ENCODE results near the gene MFAP4.

Gene MFAP4

DNA sequence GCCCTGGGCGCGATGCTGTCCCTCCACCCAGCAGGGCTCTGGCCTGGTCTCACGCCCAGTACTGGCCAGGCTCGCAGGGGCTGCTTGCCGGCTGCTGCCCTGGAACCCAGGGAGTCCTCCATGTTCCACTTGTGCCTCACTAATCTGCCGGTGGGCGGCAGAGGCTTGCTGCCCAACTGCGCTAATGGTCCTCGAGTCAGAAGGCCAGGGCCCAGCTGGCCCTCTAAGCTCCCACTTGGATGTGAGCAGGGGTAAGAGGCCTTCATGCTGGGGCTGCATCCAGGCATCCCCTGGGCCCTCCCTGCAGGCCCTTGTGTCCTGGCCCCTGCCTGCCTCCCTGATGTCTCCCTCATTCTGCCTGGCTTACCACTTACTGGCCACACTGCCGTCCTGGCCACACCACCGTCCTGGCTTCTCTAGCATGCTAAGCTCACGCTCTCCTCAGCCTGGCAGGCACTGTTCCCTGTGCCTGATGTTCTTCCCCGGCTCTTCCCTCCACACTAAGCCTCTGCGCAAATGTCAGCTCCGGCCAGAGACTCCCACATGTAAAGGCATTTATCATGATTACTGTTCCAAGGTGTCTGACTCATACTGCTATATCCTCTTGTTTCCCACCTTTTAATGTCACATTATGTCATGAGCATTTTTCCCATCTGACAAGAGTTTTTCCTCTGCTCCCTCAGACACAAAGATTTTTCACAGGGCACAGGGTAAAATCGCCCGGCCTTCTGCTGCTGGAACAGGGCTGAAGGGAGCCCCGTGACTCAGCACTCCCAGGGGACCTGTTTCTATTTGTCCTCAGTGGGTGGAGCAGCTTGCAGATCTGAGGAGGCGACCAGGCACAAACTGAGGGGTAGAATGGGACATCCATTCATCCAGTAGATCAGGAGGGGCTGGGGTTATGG, 40.4 kb downstream of the MFAP4 start:
- DNase-seq, result no peak

GRCh38 chr17:19345486-19346350, 41.3 kb downstream of the MFAP4 start:
- DNase-seq, result no peak

GRCh38 chr17:19345067-19345460, 41.9 kb downstream of the MFAP4 start:
- no peak for DNase-seq

DNA sequence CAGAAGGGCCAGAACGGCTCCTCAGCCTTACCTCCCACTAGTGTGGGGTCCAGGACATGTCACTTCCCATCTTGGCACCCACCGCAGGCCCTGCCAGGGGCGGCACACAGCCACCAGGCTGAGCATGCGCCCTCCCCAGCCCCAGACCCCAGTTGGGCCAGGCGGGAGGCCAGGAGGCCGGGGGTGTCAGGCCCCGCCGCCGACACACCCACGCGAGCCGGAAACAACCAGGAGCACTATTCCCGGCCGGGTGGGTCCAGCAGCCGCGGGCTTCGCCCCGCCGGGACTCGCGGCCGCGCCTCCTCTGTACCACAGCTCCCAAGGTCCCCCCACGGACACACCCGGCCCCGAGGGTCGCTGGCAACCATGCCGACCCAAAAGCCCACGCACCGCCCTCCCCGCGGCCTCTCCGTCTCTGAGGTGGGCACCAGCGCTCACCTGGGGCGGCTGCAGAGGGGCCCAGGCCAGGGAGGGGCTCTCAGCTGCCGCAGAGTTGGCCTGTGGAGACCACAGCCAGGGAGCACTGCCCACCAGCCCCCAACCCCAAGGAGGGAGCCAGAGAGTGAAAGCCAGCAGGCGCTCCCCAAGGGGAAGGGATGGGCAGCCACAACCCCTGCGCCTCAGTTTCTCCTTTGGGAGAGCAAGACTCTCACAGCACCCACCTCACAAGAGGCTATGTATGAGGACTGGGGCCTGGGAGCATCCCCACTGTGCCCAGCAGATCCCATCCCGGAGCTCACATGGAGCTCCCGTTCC, 42.5 kb downstream of the MFAP4 start:
- DNase-seq, result no peak

DNA sequence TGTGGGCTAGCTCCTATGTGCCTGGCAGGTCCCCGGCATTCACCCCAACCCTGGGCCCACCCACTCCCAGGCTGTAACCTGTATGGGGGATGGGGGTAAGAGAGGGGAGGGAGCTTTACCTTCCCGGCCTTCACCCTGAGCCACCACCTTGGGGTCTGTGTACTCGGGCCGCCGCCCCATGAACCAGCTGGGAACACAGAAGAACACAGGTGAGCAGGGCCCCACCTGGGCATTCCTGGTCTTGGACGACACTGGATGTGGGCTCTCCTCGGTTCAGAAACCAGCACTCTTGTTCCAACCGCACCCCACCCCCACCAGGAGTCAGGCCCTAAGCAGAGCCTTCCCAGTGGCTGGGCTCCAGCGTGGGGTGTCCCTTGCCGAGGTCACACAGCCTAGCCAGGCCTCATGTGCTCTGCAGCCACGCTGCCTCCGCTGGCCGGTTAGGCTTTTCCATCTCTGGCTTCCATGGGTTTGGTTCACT, 43.3 kb downstream of the MFAP4 start:
- DNase-seq, result no peak

DNA sequence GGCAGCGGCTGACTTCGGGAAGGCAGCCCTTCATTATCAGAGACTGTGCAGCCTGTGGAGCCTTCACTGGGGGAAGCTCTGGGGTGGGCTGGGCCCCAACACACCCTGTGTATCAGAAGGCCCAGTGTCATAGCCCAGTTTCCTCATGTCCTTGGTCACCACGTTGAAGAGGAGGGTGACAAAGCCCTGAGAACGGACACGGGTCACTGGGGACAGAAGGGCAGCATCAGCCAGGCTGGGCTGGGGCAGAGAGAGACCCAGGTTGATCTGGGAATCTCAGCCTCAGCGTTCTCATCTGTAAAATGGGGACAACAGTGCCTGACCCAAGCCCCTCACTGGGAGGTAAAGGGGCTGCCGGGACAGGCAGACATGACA, 43.7 kb downstream of the MFAP4 start:
- DNase-seq, result no peak

DNA sequence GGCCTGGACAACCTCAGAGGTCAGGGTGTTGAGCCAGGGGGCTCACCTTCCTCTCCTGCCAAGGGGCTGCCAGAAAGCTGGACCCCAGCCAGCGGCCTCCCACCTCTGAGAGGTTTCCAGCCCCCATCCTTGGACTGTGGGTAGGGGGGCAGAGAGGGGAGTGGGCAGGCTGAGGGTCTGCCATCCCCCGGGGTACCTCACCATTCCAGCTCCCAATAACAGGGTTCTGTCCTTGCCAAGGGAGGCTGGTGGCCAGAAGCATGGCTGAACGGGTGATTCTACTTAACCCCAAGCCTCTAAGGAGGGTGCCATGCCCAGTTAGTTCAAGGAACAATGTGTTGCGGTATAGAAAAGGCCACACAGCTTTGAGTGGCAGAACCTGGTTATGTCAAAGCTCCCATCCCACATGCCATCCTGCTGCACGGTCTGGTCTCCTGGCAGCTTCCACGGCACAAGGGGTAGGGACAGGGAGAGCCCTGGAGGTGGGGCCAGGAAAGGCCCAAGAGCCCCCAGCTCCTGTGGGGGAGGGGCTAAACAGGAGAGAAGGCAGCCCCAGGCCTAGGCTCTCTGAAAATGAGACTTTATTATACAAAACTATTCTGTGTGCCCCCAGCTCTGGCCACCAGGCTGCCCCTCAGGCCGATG, 44.3 kb downstream of the MFAP4 start:
- no peak for DNase-seq

GRCh38 chr17:19341641-19342610, 45.1 kb downstream of the MFAP4 start:
- no peak for DNase-seq

DNA sequence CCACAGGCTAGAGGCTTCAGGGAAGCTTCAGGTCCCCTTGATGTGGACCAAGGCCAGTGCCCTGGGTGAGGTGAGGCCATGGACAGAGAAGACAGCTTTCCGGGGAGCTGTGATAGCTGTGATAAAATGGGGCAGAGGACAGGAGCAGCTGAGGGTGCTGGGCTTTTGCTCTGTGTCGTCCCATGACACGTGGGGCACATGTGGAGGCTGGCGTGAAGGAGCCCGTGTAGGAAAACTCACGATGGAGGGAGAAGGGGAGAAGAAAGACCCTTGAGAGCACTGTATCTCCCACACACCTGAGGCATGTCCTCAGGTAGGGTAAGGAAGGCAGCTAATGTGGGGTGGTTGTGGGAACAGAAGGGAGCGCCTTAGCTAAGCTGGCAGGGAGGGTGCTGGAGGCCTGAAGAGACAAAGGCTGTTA, 45.8 kb downstream of the MFAP4 start:
- DNase-seq, result no peak

DNA sequence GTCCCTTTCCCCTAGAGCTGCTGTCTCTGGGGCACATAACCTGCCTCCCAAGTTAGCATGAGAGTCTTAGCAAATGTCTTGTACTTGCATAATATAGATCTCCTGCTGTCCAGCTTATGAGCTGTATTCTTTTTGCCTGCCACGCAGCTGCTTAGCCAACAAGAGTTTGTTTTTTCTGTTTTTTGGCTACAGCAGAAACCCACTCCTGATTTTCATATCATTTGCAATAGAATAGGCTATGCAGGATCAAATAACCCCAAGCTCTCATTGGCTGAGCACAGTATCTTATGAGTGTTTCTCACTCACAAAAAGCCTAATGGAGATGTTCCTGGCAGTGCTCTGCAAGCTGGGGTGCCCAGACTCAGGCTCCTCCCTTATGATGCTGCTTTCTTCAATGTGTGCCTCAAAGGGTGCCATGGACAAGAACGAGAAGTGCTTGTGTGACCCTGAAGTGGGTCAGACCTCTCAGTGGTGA, 47.6 kb downstream of the MFAP4 start:
- no peak for DNase-seq

DNA sequence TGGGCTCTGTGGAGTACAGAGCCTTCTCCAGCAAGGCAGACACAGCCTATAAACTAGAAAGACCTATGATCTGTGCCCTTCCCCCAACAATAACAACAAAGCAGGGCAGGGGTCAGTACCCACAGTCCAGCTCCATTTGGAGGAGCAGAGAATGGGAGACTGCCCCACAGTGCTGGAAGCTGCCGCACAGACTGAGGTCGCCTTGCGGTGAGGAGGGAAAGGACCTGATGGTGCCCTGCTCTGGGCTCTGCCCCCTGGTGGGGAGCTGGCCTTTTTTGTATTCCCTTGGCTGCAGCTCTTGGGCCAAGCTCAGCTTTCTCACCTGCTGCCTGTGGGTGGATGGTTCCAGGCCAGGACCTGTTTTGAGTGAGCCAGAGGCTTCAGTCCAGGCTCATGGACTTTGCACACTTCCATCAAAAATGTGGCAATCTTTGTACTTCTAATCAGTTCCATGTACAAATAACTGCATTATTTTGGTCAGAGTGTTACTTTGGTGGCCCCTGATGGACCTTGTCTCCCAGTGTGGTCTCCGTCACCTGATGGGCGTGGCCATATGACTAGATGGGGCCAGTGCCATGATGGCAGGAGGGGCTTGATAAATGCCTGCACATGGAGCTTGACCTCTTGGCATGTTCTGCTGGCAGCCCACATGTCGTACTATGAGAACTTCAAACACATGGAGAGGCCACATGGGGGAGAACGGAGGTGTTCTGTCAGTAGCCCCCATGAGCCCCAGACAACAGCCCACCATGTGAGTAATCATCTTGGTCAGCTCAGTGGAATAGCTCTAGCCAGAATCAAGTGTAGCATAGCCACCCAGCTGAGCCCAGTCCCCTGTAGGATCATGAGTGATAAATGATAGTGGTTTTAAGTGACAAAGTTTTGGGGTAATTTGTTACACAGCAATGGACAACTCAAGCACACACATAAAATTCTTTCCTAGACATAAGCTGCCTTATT, 48.7 kb downstream of the MFAP4 start:
- DNase-seq, result no peak

GRCh38 chr17:19337712-19338023, 49.3 kb downstream of the MFAP4 start:
- no peak for DNase-seq

DNA sequence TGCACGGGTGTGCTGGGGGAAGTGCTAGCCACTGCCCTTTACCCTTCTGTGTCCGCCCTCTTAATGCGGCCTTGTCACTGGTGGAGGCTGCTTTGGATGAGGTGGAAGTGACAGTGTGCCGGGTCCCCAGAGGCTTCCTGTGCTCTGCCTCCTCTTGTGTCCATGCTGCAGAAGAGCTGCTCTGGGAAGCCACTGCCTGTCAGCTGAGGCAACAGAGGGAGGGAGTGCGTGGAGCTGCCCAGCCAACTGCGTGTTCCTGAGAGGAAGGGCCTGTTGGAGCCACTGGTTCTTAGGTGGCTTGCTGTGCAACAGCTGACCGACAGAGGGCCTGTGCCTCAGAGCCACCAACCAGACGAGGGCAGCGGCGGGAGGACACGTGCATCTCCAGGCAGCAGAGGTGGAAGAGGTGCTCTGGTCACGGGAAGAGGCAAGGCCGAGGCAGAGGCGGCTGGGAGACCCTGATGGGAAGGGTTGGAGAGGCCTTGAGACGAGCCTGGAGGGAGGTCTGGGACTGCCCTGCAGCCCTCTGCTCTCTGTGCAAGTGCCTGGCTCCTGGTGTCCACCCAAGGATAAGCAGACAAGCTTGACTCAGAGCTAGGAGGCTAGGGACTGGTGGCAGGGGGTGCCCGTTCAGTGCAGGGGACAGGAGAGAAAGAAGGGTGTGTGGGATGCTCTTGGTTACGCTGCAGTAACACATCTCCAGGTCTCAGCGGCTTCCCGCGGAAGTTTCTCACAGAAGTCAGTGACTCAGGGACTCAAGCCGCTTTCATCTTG, 49.9 kb downstream of the MFAP4 start:
- no peak for DNase-seq

DNA sequence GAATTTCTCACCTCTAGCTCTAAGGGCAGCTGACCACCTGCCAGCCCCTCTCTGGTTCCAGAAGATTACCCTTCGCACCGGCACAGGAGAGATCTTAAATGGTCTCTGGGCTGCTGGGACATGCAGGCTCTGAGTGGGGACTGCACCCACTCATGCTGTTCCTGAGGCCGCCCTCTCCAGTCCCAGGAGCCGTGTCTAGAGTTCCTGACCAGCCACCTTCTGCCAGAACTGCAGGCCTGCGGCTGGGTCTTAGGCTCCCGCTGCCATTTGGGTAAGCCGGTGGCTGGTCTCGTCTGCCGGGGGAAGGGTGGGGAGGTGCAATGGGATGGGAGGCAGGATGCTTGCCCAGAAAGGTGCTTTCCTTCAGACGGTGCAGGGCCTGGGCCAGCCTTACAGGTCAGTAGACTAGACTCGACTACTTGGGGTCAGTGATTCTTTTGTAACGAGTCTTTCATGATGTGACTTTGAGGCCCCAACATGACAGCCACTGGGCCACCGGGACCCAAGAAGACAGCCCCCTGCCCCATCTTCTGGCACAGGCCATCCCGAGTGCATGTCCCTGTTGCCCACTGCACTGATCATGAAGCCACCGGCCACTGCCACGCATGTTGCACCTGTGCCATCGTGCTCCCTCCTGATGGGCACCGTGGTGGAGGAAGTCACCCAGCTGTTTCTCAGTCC, 50.9 kb downstream of the MFAP4 start:
- DNase-seq, result no peak

GRCh38 chr17:19334331-19334730, 52.7 kb downstream of the MFAP4 start:
- no peak for DNase-seq

DNA sequence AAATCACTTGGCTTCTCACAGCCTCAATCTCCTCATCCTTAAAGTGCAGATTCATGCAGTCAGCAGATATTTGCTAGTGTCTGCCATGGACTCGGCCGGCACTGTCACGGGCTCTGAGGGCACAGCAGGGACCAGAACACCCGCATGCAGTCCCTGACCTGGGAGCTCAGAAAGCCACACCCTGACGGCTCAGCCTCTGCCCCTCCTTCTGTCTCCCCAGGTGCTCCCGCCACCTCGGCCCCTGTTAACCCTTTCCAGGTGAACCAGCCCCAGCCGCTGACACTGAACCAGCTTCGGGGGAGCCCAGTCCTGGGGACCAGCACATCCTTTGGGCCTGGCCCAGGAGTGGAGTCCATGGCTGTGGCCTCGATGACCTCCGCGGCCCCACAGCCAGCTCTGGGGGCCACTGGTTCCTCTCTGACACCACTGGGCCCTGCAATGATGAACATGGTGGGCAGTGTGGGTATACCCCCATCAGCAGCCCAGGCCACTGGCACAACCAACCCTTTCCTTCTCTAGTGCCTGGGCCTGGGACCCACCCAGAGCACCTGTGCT, 53.2 kb downstream of the MFAP4 start:
- no peak for DNase-seq

Data from KG1 (cell line).